Activated CD4-positive, alpha-beta T cell treated with anti-CD3 and anti-CD28 coated beads, Interleukin-2, amount 50 U/mL, for 1 hour (primary cell): Measurements from ENCODE around the gene ATP6V1B1.

Experiments
- DNase-seq: peaks from one replicate; pipeline ENCODE4 v3.0.0-alpha.2; 2020

Gene ATP6V1B1

GRCh38 chr2:70948337-70949003, 12.8 kb downstream of the ATP6V1B1 start:
- DNase-seq = peak; percentile 76

GRCh38 chr2:70949086-70949485, 13.4 kb downstream of the ATP6V1B1 start:
- DNase-seq = no peak

GRCh38 chr2:70954886-70955285, 19.2 kb downstream of the ATP6V1B1 start:
- no peak for DNase-seq

- no peak for DNase-seq
Observed at GRCh38 chr2:70956141-70956540, 20.4 kb downstream of the ATP6V1B1 start.

- DNase-seq = no peak
Observed at GRCh38 chr2:70957798-70958197, 22.1 kb downstream of the ATP6V1B1 start.

- no peak for DNase-seq
Observed at GRCh38 chr2:70958759-70959158, 23.1 kb downstream of the ATP6V1B1 start.

GRCh38 chr2:70959271-70959761, 23.6 kb downstream of the ATP6V1B1 start:
- no peak for DNase-seq

GRCh38 chr2:70959851-70960832, 24.4 kb downstream of the ATP6V1B1 start:
- no peak for DNase-seq

GRCh38 chr2:70960833-70961647, 25.3 kb downstream of the ATP6V1B1 start:
- no peak for DNase-seq

- DNase-seq = no peak
Observed at GRCh38 chr2:70961648-70961994, 25.9 kb downstream of the ATP6V1B1 start.

GRCh38 chr2:70962211-70962884, 26.6 kb downstream of the ATP6V1B1 start:
- DNase-seq = no peak

GRCh38 chr2:70962885-70963878, 27.5 kb downstream of the ATP6V1B1 start:
- DNase-seq = no peak

- no peak for DNase-seq
Observed at GRCh38 chr2:70964133-70964532, 28.4 kb downstream of the ATP6V1B1 start.

GRCh38 chr2:70964596-70965386, 29.1 kb downstream of the ATP6V1B1 start:
- peak; percentile 85 for DNase-seq

GRCh38 chr2:70965506-70965905, 29.8 kb downstream of the ATP6V1B1 start:
- DNase-seq = no peak

- no peak for DNase-seq
Observed at GRCh38 chr2:70966681-70967080, 31.0 kb downstream of the ATP6V1B1 start.

GRCh38 chr2:70967189-70967588, 31.5 kb downstream of the ATP6V1B1 start:
- no peak for DNase-seq

GRCh38 chr2:70974592-70974991, 38.9 kb downstream of the ATP6V1B1 start:
- no peak for DNase-seq

GRCh38 chr2:70975237-70975636, 39.5 kb downstream of the ATP6V1B1 start:
- no peak for DNase-seq

- DNase-seq = no peak
Observed at GRCh38 chr2:70977605-70978205, 42.0 kb downstream of the ATP6V1B1 start.
